Suprapubic skin (tissue), 4 donors: Measurements from ENCODE around the gene FBXL12. TPM values are rescaled to one million over a fixed set of nuclear protein-coding genes. Genes with fewer than 3 reads are reported as not detected.
"Not testable (repeated sequence)": the region's sequence is repeated elsewhere in the genome, so short reads cannot be mapped to it uniquely, and the experiment has no call there.

Source experiments
- DNase-seq, 2 donors: peaks; one replicate each; pipeline ENCODE4 v3.0.0-alpha.2; 2019; ENCODE audit warnings: low spot score in 2 of 2
- H3K27ac ChIP-seq: fragments of 200-600 bp; sonication (generic); one replicate; pipeline ENCODE4 v1.5.1; 2019
- H3K27me3 ChIP-seq: fragments of 200-600 bp; sonication (generic); one replicate; pipeline ENCODE4 v1.5.1; 2019
- H3K36me3 ChIP-seq: fragments of 200-600 bp; sonication (generic); one replicate; pipeline ENCODE4 v1.5.1; 2019
- H3K4me1 ChIP-seq: fragments of 200-600 bp; sonication (generic); one replicate; pipeline ENCODE4 v1.5.1; 2019
- H3K4me3 ChIP-seq: fragments of 200-600 bp; sonication (generic); one replicate; pipeline ENCODE4 v1.5.1; 2019; ENCODE audit warnings: mild to moderate bottlenecking
- H3K9me3 ChIP-seq: fragments of 200-600 bp; sonication (generic); one replicate; pipeline ENCODE4 v1.5.1; 2019
- EP300 ChIP-seq: sonication (generic); formaldehyde crosslinking; IDR thresholded peaks from one replicate; pipeline ENCODE4 v1.6.1; 2017; ENCODE audit warnings: antibody characterized with exemption
- POLR2A ChIP-seq, 2 donors: fragments of 450-650 bp; IDR thresholded peaks; one replicate each; pipeline ENCODE4 v1.6.1; 2017; ENCODE audit warnings: antibody characterized with exemption in 2 of 2, mild to moderate bottlenecking in 2 of 2, moderate library complexity in 2 of 2
- POLR2AphosphoS5 ChIP-seq, 3 donors: sonication (generic); formaldehyde crosslinking; IDR thresholded peaks; one replicate each; pipeline ENCODE4 v1.6.1; 2017; ENCODE audit warnings: antibody characterized with exemption in 3 of 3
- WGBS: methylation state at CpG from one replicate; pipeline ENCODE4 v1.1.5; 2018; 5-methylcytosine and 5-hydroxymethylcytosine counted together
- total RNA-seq, 4 donors: library from RNA; depleted of rRNA; stranded (reverse); fragments of >200 nt; gene quantifications; one replicate each; pipeline ENCODE4 v1.1.0, GENCODE V29; 2016
- TF ChIP-seq, protein P1 (sequence below), 2 donors: fragments of 200-600 bp in 1 of 2; fragments of 450-650 bp in 1 of 2; sonication (generic) in 1 of 2; IDR thresholded peaks; one replicate each; pipeline ENCODE4 v1.5.1; 2016 to 2019; ENCODE audit warnings: antibody characterized with exemption in 2 of 2, mild to moderate bottlenecking in 1 of 2, moderate library complexity in 1 of 2

FBXL12 gene
- total RNA-seq, 4 donors from 2014 or later = 22.2 to 39.9 (median 29.8) TPM

DNA sequence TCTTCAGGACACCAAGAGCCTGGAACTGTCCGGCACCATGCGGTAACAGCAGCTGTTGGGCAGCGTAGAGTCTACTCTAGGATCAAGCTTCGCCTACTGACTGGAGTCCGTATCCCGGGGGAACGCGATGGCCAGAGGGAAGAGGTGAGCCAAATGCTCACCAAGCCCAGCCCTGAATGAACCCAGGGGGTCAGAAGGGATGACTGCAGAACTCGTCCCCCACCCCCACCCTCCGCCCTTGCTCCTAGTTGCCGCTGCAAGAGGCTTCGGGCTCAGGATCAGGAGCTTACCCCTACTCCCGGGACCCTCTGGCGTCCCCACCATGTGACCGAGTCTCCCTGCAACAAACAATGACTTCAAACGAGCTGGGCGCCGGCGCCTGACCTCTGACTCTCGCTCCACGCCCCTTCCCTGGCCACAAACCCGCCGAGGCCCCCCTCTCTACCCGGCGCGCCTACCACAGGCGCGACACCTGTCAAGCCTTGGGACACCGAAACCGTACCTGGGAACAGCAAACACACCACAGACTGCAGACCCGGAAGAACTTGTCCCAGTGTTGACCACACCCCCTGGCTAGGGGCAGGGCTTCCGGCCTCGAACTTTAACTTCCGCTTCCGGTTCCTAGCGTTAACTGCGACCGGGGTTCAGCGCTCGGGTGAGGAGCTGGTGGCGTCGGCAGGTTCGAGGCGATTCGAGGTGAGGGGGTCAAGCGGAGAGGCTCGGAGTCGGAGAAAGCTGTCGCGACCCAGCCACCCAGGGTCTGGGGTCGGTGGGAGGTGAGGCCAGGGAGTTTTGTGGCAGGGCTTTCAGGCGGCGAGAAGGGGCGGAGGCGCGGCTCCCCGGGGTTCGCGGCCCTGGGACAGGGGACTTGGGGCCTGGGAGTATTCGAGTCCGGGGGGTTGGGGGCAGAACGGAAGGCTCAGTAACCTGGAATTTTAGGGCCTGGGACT, 8.7 kb upstream of the FBXL12 start, which contains the start of gene UBL5:
TSS of gene UBL5 (plus strand) at position 630 of the 950 bp plus-strand sequence. CDS start 420 bp downstream, outside the sequence.
- under 1% methylated on average over 37 of the region's 62 CpGs for WGBS
- H3K36me3 ChIP-seq = peaks cover 17% of the 10 kb centered on the region
- peak; percentile 93 to 94 for DNase-seq
- H3K27me3 ChIP-seq = no peaks in the 10 kb centered on the region
- peak within 1 kb of the TSS; percentile 96 for H3K4me3 ChIP-seq
- no peaks in the 10 kb centered on the region for H3K9me3 ChIP-seq
- TF ChIP-seq POLR2A (IDR thresholded peaks at IDR 0.05) (peak in 1 of 2 donors; percentile 84), POLR2AphosphoS5 (IDR thresholded peaks at IDR 0.05) (peak; percentile 64 to 86 (median 82)), EP300 (no peak)
- TF ChIP-seq, protein P1, sequence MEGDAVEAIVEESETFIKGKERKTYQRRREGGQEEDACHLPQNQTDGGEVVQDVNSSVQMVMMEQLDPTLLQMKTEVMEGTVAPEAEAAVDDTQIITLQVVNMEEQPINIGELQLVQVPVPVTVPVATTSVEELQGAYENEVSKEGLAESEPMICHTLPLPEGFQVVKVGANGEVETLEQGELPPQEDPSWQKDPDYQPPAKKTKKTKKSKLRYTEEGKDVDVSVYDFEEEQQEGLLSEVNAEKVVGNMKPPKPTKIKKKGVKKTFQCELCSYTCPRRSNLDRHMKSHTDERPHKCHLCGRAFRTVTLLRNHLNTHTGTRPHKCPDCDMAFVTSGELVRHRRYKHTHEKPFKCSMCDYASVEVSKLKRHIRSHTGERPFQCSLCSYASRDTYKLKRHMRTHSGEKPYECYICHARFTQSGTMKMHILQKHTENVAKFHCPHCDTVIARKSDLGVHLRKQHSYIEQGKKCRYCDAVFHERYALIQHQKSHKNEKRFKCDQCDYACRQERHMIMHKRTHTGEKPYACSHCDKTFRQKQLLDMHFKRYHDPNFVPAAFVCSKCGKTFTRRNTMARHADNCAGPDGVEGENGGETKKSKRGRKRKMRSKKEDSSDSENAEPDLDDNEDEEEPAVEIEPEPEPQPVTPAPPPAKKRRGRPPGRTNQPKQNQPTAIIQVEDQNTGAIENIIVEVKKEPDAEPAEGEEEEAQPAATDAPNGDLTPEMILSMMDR (IDR thresholded peaks at IDR 0.05) = no peak
- peak within 1 kb of the TSS; percentile 83 for H3K27ac ChIP-seq
- H3K4me1 ChIP-seq = peaks cover 29% of the 10 kb centered on the region

- Histone ChIP-seq H3K27me3 (no peaks in the 10 kb centered on the region), H3K9me3 (no peaks in the 10 kb centered on the region), H3K36me3 (no peaks in the 10 kb centered on the region), H3K4me1 (peaks cover 28% of the 10 kb centered on the region), H3K27ac (no peak overlapping the region), H3K4me3 (no peak overlapping the region)
- WGBS = 77% methylated on average over 5 of the region's 5 CpGs
- no peak for TF ChIP-seq POLR2A (IDR thresholded peaks at IDR 0.05)
- no peak for TF ChIP-seq EP300
- TF ChIP-seq, protein P1 (IDR thresholded peaks at IDR 0.05) = no peak
- no peak for TF ChIP-seq POLR2AphosphoS5 (IDR thresholded peaks at IDR 0.05)
- no peak for DNase-seq
These were observed 4.9 kb upstream of the FBXL12 start for GRCh38 chr19:9823816-9824215.

DNA sequence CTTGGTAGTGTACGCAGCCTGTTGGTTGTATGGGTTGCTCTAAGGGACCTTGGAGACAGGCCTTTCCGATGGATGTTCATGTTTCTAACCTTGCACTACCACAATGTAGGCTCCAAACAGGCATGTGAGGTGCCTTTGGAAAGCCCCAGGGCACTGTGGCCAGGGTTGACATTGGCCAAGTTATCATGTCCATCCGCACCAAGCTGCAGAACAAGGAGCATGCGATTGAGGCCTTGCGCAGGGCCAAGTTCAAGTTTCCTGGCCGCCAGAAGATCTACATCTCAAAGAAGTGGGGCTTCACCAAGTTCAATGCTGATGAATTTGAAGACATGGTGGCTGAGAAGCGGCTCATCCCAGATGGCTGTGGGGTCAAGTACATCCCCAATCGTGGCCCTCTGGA, 1.2 kb upstream of the FBXL12 start:
- DNase-seq, H3K9me3 ChIP-seq, H3K27me3 ChIP-seq, H3K36me3 ChIP-seq: not testable (repeated sequence)
- Histone ChIP-seq H3K4me1 (peaks cover 19% of the 10 kb centered on the region), H3K4me3 (peak overlapping the region; percentile 68), H3K27ac (peak overlapping the region; percentile 50)
- WGBS = 87% methylated on average over 8 of the region's 8 CpGs

DNA sequence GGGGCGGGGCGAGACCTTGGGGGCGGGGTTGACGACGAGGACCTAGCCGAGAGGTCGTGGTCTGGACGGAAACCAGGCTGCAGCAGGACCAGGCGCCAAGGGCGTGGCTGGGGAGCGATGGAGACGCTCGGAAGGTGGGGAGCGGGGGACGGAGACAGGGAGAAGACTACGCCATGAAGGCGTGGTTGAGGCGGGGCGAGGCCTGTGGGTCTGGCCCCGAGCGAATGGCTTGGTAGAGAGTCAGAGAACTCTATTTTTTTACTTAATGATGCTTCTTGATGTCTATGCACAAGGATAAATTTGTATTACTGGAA, 674 bp upstream of the FBXL12 start:
- H3K4me1 ChIP-seq = peaks cover 19% of the 10 kb centered on the region
- H3K27ac ChIP-seq = peak overlapping the region; percentile 50
- H3K36me3 ChIP-seq = no peaks in the 10 kb centered on the region
- H3K27me3 ChIP-seq = no peaks in the 10 kb centered on the region
- no peaks in the 10 kb centered on the region for H3K9me3 ChIP-seq
- WGBS = 0% methylated on average over 7 of the region's 21 CpGs
- no peak for DNase-seq
- H3K4me3 ChIP-seq = peak overlapping the region; percentile 68
- TF ChIP-seq POLR2AphosphoS5 (IDR thresholded peaks at IDR 0.05) (no peak), EP300 (no peak), POLR2A (IDR thresholded peaks at IDR 0.05) (no peak)
- TF ChIP-seq, protein P1 (IDR thresholded peaks at IDR 0.05) = no peak

- H3K4me3 ChIP-seq = peak overlapping the region; percentile 68
- no peak for DNase-seq
- no peak for TF ChIP-seq POLR2A (IDR thresholded peaks at IDR 0.05)
- TF ChIP-seq, protein P1 (IDR thresholded peaks at IDR 0.05) = no peak
- no peak for TF ChIP-seq EP300
- TF ChIP-seq POLR2AphosphoS5 (IDR thresholded peaks at IDR 0.05) = no peak
- peak overlapping the region; percentile 94 for H3K27ac ChIP-seq
- 19% methylated on average over 7 of the region's 39 CpGs for WGBS
- H3K9me3 ChIP-seq = no peaks in the 10 kb centered on the region
- peaks cover 7% of the 10 kb centered on the region for H3K36me3 ChIP-seq
- H3K4me1 ChIP-seq = peaks cover 19% of the 10 kb centered on the region
- H3K27me3 ChIP-seq = no peaks in the 10 kb centered on the region
These were observed 625 bp downstream of the FBXL12 start for GRCh38 chr19:9818175-9818733.
